GM18951 (cell line): Measurements from ENCODE around the gene RBL2.

Experiments
- POLR2A ChIP-seq: IDR thresholded peaks from 4 replicates; pipeline ENCODE4 v1.6.1; 2011; ENCODE audit warnings: mild to moderate bottlenecking; ENCODE audit not compliant: insufficient read length, insufficient read depth; ENCODE audit errors: extremely low read depth
- in situ Hi-C: fragments of 300-500 bp; cut with MboI; formaldehyde crosslinking; loops from one replicate; pipeline ENCODE4 v1.12.0; 2022; ENCODE audit warnings: low sequenced_read_pairs, mixed read lengths, inconsistent platforms; ENCODE audit not compliant: unreplicated experiment

Gene RBL2

DNA sequence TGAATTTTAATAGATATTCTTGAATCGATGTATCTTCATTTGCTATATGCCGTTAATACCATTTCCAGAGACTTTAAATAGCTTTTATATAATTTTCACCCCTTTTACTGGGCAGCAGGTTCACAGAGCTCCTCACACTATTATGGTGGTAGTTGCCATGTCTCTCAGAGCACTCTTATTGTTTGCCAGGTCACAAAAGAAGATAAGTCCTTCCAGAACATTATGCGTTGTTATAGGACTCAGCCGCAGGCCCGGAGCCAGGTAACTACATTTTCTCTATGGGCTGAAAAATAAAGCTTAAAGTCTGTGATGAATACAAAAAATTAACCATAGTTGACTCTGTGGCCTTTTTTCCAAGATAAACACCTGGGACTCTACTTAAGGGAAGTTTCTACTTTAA lies 44.7 kb downstream of the RBL2 start:
- no peak for TF ChIP-seq POLR2A
- in situ Hi-C loops, result no loop called here

GRCh38 chr16:53480394-53480793 lies 46.1 kb downstream of the RBL2 start:
- in situ Hi-C loops, result no loop called here
- TF ChIP-seq POLR2A, result no peak

DNA sequence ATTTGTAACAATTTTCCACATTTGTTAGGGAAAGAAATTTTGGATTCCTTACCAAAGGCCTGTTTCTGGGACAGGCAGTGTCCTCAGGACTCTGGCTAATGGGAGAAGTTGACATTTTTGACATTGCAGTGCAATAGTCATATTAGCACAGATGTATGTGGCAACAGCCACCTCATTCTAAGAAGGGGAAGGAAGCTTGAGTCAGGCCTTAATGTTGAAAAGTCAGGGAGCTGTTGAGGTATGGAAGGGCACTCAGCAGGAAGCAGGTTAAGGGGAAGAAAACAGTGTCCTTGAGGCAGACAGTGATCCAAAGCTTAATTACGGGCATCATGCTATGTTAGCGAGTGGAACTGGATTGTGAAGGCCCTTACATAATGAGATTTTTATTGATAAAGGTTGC lies 47.9 kb downstream of the RBL2 start:
- in situ Hi-C loops, result no loop called here

DNA sequence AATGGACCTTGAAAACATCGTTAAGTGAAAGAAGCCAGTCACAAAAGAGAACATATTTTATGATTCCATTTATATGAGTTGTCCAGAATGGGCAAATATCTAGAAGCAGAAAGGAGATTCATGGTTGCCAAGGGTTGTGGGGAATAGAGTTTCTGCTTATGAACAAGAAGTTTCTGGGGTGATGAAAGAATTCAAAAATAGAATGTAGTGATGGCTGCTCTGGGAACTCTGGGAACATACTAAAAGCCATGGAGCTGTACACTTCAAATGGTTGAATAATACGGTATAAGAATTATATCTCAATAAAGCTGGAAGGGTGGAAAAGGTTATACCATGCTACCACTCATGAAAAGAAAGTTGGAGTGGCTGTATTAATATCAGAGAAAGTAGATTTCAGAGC lies 50.3 kb downstream of the RBL2 start:
- no peak for TF ChIP-seq POLR2A
- in situ Hi-C loops, result no loop called here

More for the DNA sequence above, 47.9 kb downstream of the RBL2 start:
- no peak for TF ChIP-seq POLR2A

DNA sequence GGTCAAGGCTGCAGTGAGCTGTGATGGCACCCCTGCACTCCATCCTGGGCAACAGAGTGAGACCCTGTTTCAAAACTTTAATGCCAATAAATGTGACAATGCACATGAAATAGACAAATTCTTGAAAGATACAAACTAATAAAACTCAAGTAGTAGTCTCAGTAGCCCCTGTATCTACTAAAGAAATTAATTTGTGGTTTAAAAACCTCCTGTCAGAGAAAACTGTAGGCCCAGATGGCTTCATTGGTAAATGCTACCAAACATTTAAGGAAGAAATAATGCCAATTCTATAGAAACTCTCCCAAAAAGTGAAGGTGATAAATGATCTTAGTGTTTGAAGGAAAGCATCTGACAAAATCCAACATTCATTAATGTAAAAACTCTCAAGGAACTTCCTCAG lies 52.0 kb downstream of the RBL2 start:
- in situ Hi-C loops, result no loop called here
- no peak for TF ChIP-seq POLR2A

DNA sequence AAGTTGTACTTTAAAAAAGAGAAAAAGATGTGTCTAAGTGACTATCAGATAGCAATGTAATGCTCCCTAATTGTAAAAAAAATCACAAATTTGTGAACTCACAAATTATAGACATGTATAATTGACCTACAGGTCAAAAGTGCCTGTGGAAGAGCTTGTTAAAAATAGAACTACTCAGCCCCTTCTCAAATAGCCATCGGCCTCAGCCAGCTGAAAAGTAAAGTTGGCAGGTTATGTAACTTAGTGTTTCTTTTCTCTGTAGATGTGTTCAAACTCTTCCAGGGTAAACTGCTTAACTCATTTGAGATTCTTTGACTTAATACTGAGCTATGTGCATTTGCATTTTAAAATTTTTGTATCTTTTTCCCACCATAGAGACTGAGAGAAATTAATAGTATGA lies 55.5 kb downstream of the RBL2 start:
- no peak for TF ChIP-seq POLR2A
- in situ Hi-C loops, result no loop called here

DNA sequence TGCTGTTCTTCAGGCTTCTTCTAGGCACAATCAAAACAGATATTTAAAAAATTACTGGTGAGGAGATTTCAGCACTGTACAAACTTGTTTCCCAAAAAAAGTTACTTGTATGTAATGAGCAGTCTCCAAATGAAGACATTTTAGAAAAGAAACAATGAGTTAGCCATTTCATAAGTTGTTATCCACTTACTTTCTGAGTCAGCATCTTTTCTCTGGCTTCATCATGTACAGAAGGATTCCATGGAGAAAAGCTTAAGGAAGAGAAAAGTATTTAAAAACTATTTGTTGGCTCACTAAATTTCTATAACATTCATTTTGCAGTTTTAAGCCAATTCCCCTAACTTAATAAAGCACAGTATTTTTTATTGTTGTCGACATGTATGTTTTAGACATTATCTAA lies 58.2 kb downstream of the RBL2 start:
- TF ChIP-seq POLR2A, result no peak
- in situ Hi-C loops, result no loop called here

GRCh38 chr16:53494636-53495035 lies 60.4 kb downstream of the RBL2 start:
- TF ChIP-seq POLR2A, result no peak
- in situ Hi-C loops, result no loop called here

GRCh38 chr16:53495325-53495724 lies 61.1 kb downstream of the RBL2 start:
- in situ Hi-C loops, result no loop called here
- TF ChIP-seq POLR2A, result no peak

DNA sequence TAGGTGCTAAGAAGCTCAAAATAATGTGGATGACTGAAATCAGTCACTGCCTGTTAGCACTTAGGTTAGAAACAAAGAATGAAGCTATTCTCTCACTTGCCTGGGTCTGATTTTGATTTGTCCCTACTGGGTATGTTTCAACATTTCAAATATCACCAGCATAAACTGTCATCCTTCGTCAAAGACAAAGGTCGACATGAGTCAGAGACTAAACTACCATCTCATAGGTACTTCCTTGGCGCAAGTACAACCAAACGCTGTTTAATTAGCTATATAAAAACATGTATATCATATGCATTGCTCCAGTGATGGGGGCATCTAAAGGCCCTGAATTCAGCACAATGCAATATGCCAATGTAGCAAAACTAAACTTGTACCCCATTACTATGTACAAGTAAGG lies 64.7 kb downstream of the RBL2 start:
- TF ChIP-seq POLR2A, result no peak
- in situ Hi-C loops, result no loop called here

DNA sequence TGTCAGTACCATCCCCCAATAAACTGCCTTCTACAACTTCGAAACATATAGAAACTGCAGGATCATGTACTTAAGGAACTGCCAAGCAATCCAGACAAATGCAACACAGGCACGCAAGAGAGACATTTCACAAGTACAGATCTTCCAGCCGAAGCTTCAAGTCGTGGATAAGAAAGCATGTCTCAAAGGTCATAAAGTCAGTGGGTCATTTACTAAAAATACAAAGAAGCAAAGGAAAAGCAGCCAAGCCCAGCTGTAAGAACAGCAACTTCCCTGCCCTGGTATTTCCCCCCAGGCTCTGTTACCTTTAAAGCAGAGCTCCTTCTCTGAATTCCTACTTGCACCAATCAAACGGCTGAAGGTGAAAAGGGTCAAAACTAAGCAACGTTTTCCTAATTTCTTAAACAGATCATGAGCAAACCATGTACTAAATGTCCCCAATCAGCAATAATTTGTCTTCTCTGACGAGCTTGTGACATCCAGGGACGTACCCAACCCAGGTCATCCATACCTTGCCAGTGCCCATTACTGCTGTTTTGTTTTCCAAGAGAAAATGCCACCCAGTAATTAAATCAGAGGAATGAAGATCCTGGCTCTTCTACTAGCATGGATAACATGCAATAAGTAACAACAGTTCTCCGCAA lies 67.1 kb downstream of the RBL2 start:
- in situ Hi-C loops, result no loop called here

GRCh38 chr16:53502331-53503269 lies 68.3 kb downstream of the RBL2 start, which contains the start of gene AKTIP:
Gene AKTIP, minus strand, starts transcription at chr16:53503209. Its CDS starts 2,950 bp downstream, at chr16:53500259.
- TF ChIP-seq POLR2A, result no peak
- in situ Hi-C loops, result no loop called here

More for the DNA sequence above, 67.1 kb downstream of the RBL2 start:
- TF ChIP-seq POLR2A, result no peak

GRCh38 chr16:53503270-53503923 lies 69.1 kb downstream of the RBL2 start:
- in situ Hi-C loops, result no loop called here
- peak; percentile 93 for TF ChIP-seq POLR2A
